Calu3 (cell line): Measurements from ENCODE around the gene ELL. TPM values are rescaled to one million over a fixed set of nuclear protein-coding genes. Genes with fewer than 3 reads are reported as not detected.
A peak's percentile ranks its signal among the peaks of the same experiment; 100 is the strongest.

Source experiments
- BruUV-seq: library from RNA; stranded (reverse); fragments of 400-500 nt; replicated peaks from 2 replicates; lab custom pipeline; 2021; lab: Mats Ljungman, UMichigan
- CTCF ChIA-PET: fragments of 300-600 bp; sonication (Branson Sonifier 250); formaldehyde crosslinking; loops from one replicate; lab custom pipeline; 2022; ENCODE audit warnings: antibody characterized with exemption; lab: Charles Lee
- DNase-seq: peaks from one replicate; pipeline ENCODE4 v3.0.0; 2022
- H3K27ac Mint-ChIP-seq: one replicate; pipeline ENCODE4 v1.8.0; 2022; ENCODE audit warnings: mixed read lengths; ENCODE audit not compliant: unreplicated experiment
- H3K27me3 Mint-ChIP-seq: one replicate; pipeline ENCODE4 v1.8.0; 2022; ENCODE audit warnings: mixed read lengths; ENCODE audit not compliant: unreplicated experiment
- H3K36me3 Mint-ChIP-seq: one replicate; pipeline ENCODE4 v1.8.0; 2022; ENCODE audit warnings: mild to moderate bottlenecking, moderate library complexity, mixed read lengths; ENCODE audit not compliant: insufficient read depth, unreplicated experiment
- H3K4me1 Mint-ChIP-seq: one replicate; pipeline ENCODE4 v1.8.0; 2022; ENCODE audit warnings: mild to moderate bottlenecking, low read depth, mixed read lengths; ENCODE audit not compliant: unreplicated experiment
- H3K4me3 Mint-ChIP-seq: one replicate; pipeline ENCODE4 v1.8.0; 2022; ENCODE audit warnings: mild to moderate bottlenecking, low read depth, moderate library complexity, mixed read lengths; ENCODE audit not compliant: unreplicated experiment
- H3K9me3 Mint-ChIP-seq: one replicate; pipeline ENCODE4 v1.8.0; 2022; ENCODE audit warnings: low read depth, mixed read lengths; ENCODE audit not compliant: unreplicated experiment
- CTCF ChIP-seq: fragments of 200-600 bp; IDR thresholded peaks from one replicate; pipeline ENCODE4 v1.8.0; 2022; ENCODE audit warnings: antibody characterized with exemption; ENCODE audit not compliant: unreplicated experiment
- intact Hi-C: fragments of 100-400 bp; cut with micrococcal nuclease; formaldehyde crosslinking; loops from one replicate; pipeline ENCODE4 v1.10.0; 2022; ENCODE audit not compliant: unreplicated experiment
- total RNA-seq: library from RNA; stranded (reverse); gene quantifications from 2 replicates; pipeline ENCODE4 v1.2.3, GENCODE V29; 2022

ELL gene
- total RNA-seq, 1 experiment from 2014 or later, result 11.0 TPM

GRCh38 chr19:18438331-18439024, 83.4 kb downstream of the ELL start:
- CTCF ChIA-PET, result no interaction called here
- peak overlapping the region; percentile 33 for H3K27ac Mint-ChIP-seq
- H3K27me3 Mint-ChIP-seq, result no peaks in the 10 kb centered on the region
- intact Hi-C loops, result no loop called here
- peak overlapping the region; percentile 72 for H3K4me3 Mint-ChIP-seq
- peak; percentile 40 for DNase-seq
- H3K9me3 Mint-ChIP-seq, result peaks cover 2% of the 10 kb centered on the region
- peaks cover 61% of the 10 kb centered on the region for H3K36me3 Mint-ChIP-seq
- BruUV-seq, result no TSS peak
- H3K4me1 Mint-ChIP-seq, result peaks cover 25% of the 10 kb centered on the region
- no peak for TF ChIP-seq CTCF

- TF ChIP-seq CTCF, result no peak
- TSS peak; percentile 16 for BruUV-seq
- intact Hi-C loops, result no loop called here
- H3K9me3 Mint-ChIP-seq, result peaks cover 2% of the 10 kb centered on the region
- peaks cover 57% of the 10 kb centered on the region for H3K36me3 Mint-ChIP-seq
- CTCF ChIA-PET, result interaction anchor here (0.6 kb wide), 1 partner anchor 163 kb away, joined by 5 read pairs; no protein-coding TSS in a partner anchor
- peak within 1 kb of the TSS; percentile 33 for H3K27ac Mint-ChIP-seq
- H3K4me3 Mint-ChIP-seq, result peak within 1 kb of the TSS; percentile 72
- peak; percentile 45 for DNase-seq
- H3K27me3 Mint-ChIP-seq, result no peaks in the 10 kb centered on the region
- peaks cover 24% of the 10 kb centered on the region for H3K4me1 Mint-ChIP-seq
Measured at GRCh38 chr19:18437491-18438330, 84.2 kb downstream of the ELL start, which contains the start of gene ISYNA1. ISYNA1 (minus strand) TSS chr19:18438133; CDS start chr19:18437979, 154 bp downstream.

GRCh38 chr19:18436671-18437490, 85.0 kb downstream of the ELL start:
- BruUV-seq, result no TSS peak
- H3K36me3 Mint-ChIP-seq, result peaks cover 57% of the 10 kb centered on the region
- peak overlapping the region; percentile 72 for H3K4me3 Mint-ChIP-seq
- H3K27me3 Mint-ChIP-seq, result no peaks in the 10 kb centered on the region
- H3K27ac Mint-ChIP-seq, result no peak overlapping the region
- intact Hi-C loops, result no loop called here
- CTCF ChIA-PET, result interaction anchor here (0.6 kb wide), 1 partner anchor 164 kb away, joined by 5 read pairs; no protein-coding TSS in a partner anchor
- peaks cover 16% of the 10 kb centered on the region for H3K4me1 Mint-ChIP-seq
- no peaks in the 10 kb centered on the region for H3K9me3 Mint-ChIP-seq
- peak; percentile 84 for DNase-seq
- TF ChIP-seq CTCF, result no peak
